ENCODE results near the gene CDSN.
"Not testable (repeated sequence)": the region's sequence is repeated elsewhere in the genome, so short reads cannot be mapped to it uniquely, and the experiment has no call there.

Gene CDSN, protein sequence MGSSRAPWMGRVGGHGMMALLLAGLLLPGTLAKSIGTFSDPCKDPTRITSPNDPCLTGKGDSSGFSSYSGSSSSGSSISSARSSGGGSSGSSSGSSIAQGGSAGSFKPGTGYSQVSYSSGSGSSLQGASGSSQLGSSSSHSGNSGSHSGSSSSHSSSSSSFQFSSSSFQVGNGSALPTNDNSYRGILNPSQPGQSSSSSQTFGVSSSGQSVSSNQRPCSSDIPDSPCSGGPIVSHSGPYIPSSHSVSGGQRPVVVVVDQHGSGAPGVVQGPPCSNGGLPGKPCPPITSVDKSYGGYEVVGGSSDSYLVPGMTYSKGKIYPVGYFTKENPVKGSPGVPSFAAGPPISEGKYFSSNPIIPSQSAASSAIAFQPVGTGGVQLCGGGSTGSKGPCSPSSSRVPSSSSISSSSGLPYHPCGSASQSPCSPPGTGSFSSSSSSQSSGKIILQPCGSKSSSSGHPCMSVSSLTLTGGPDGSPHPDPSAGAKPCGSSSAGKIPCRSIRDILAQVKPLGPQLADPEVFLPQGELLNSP
- 0 reads per million in 2 donors for total RNA-seq

GRCh38 chr6:31120151-31120915 lies at the start of gene CDSN:
CDSN (minus strand) TSS chr6:31120446; CDS start chr6:31120419, 27 bp downstream.
- DNase-seq: no peak

DNA sequence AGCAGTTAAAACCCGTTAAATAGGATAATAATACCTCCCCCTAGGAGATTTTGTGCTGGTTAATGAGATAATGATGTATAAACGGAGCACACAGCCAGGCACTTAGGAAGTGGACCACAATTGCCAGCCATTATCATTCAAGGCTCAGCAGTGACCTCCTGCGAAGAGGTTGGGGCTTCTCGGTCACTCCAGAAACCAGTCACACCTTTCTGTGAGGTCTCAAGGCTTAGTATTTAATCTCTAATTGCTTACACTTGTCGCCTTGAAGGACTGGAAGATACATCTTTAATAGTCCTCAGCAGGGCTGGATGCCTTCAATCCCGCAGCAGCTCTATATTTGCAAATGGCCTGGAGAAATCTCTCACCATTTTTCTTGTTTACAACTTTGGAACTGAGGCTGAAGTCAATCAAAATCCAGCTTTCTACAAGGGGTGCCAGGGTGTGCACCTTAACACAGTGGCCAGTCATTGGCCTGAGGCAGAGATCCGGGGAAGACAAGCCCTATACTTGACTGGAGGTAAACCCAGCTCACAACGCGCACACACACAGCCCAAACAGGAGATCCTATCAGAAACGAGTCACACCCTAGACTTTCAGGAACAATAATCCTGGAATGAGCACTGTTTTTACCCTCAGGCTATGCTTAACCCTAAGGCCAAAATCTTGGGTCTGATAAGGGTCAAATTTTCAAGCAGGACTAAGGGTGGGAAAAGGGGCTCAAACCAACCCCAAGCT lies 49.0 kb upstream of the CDSN start:
- no peak for DNase-seq

DNA sequence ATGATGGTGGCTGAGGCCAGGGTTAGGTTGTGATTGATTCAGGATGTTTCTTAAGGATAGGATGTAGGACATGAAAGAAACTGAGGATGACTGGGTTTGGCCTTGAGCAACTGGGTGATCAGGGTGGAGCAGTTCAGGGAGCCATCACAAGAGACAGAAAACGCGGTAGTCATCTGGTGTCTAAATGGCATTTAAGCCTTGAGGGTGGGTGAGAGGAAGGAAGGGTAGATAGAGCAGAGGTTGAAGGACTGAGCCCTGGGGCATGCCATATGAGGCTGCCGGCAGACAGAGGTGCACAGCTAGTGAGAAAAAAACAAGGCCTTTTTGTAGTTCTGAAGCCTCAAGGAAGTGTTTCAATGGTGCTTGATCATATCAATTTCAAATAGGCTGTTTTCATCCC lies 48.4 kb upstream of the CDSN start:
- no peak for DNase-seq

GRCh38 chr6:31165986-31166385 lies 45.7 kb upstream of the CDSN start:
- DNase-seq: no peak

- DNase-seq: not testable (repeated sequence)
Observed at GRCh38 chr6:31165064-31165832, 45.0 kb upstream of the CDSN start.

DNA sequence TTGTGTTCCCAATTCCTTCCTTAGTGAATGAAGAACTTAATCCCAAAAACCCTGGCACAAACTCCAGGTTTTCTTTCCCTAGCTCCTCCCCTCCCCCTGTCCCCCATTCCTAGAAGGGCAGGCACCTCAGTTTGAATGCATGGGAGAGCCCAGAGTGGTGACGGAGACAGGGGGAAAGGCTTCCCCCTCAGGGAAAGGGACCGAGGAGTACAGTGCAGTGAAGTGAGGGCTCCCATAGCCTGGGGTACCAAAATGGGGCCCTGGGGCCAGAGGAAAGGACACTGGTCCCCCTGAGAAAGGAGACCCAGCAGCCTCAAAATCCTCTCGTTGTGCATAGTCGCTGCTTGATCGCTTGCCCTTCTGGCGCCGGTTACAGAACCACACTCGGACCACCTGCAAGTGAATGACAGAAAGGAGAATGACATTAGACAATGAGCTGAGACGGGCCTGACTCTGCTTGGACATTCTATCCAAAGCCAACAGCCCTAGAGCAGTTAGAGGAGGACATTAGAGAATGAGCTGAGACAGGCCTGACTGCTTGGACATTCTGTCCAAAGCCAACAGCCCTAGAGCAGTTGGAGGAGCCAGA lies 44.3 kb upstream of the CDSN start:
- DNase-seq: not testable (repeated sequence)

GRCh38 chr6:31163922-31164321 lies 43.7 kb upstream of the CDSN start:
- DNase-seq: no peak

DNA sequence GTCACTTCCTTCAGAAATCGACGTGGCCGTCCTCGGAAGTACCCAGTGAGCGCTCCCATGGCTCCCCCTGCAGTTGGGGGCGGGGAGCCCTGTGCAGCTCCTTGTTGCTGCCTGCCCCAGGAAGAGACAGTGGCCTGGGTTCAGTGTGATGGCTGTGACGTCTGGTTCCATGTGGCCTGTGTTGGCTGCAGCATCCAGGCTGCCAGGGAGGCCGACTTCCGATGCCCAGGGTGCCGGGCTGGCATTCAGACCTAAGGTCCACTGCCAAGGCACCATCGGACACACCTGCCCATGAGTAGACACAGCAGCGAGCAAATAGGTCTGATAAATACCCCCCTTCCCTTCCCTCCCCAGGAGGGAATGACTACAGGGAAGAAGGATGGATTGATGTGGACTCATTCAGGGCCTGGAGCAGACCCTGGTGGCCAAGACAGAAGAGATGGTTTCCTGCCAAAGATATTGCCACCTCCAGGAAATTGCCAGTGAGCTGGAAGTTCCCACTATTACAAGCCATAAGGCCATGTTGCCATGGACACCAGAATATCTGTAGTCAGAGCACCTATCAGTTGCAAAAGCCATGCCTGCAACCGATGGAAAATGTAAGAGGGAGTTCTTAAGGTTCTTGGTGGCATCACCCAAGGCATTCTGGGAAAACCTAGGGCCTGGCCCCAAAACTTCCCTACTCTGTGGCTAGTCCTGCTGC lies 42.4 kb upstream of the CDSN start:
- no peak for DNase-seq

GRCh38 chr6:31161216-31162126 lies 41.2 kb upstream of the CDSN start:
- no peak for DNase-seq

GRCh38 chr6:31158863-31159855 lies 38.9 kb upstream of the CDSN start:
- peak in 2 of 5 experiments; percentile 31 to 51 for DNase-seq

GRCh38 chr6:31158140-31158862 lies 38.1 kb upstream of the CDSN start, which contains the start of gene TCF19:
TCF19 (plus strand) TSS chr6:31158589; CDS start chr6:31159470, 881 bp downstream.
- DNase-seq: peak; percentile 96 to 99 (median 99)

DNA sequence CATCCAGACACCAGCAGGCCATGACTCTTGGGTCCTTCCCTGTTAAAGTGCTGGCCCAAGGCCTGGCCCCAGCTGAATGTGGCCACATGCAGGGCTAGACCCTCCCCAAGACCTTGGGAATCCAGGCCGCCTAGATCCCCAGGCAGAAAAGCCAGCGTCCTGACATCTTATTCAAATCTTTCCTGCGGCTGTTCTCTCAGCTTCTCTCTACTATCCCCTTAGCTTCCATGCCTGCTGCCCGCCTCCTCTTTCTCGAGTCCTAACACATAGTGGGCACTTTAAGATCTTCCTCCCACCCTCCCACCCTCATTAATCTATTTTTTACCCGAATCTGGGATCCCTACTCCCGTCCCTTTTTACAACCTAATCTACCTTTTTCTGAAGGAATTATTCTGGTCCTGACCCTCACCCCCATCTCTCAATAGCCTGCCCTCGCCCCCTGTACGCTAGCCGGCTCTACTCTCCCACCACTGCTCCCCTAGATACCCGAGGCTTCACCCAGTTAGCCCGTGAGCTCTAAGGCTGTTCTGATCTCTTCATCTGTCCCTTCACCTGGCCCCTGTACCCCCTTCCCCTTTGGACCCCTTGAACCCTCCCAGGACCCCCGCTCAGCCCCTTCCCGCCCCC lies 37.4 kb upstream of the CDSN start, which contains the start of gene CCHCR1:
Gene CCHCR1, minus strand, starts transcription at position 290 of the 627 bp plus-strand sequence. Its CDS starts 202 bp downstream, at position 88.
- DNase-seq: no peak

GRCh38 chr6:31156641-31157040 lies 36.4 kb upstream of the CDSN start:
- DNase-seq: no peak

GRCh38 chr6:31154436-31154835 lies 34.2 kb upstream of the CDSN start:
- DNase-seq: no peak

- no peak for DNase-seq
Observed at GRCh38 chr6:31152781-31153180, 32.5 kb upstream of the CDSN start.

- DNase-seq: no peak
Observed at GRCh38 chr6:31149827-31150447, 29.7 kb upstream of the CDSN start.

- DNase-seq: no peak
Observed at GRCh38 chr6:31145386-31145785, 25.1 kb upstream of the CDSN start.
